Small intestine (tissue), 7 donors: ENCODE results near the gene CYP19A1. TPM values are rescaled to one million over a fixed set of nuclear protein-coding genes. Genes with fewer than 3 reads are reported as not detected.
A peak's percentile ranks its signal among the peaks of the same experiment; 100 is the strongest.

Experiments used
- DNase-seq, 2 donors: peaks; one replicate each; pipeline versions ENCODE4 v3.0.0 to v3.0.0-alpha.2; 2013
- FAIRE-seq: peaks from 2 replicates; lab custom pipeline; 2012; peaks lifted over from hg19 to GRCh38; lab: Jason Lieb, UNC
- H3K27ac ChIP-seq, 3 donors: one replicate each; pipeline ENCODE4 v1.5.1; 2013; ENCODE audit warnings: low read length in 2 of 3, mild to moderate bottlenecking in 2 of 3, control low read depth in 1 of 3, inconsistent platforms in 1 of 3, low read depth in 1 of 3, moderate library complexity in 1 of 3
- H3K27me3 ChIP-seq, 3 donors: one replicate each; pipeline ENCODE4 v1.6.1; 2013; ENCODE audit warnings: low read length in 3 of 3, inconsistent platforms in 1 of 3; ENCODE audit not compliant: control insufficient read depth in 3 of 3, insufficient read depth in 3 of 3
- H3K36me3 ChIP-seq, 3 donors: one replicate each; pipeline ENCODE4 v1.6.1; 2013; ENCODE audit warnings: low read length in 3 of 3, inconsistent platforms in 1 of 3, low read depth in 1 of 3, mild to moderate bottlenecking in 1 of 3, moderate library complexity in 1 of 3; ENCODE audit not compliant: control insufficient read depth in 3 of 3, insufficient read depth in 2 of 3
- H3K4me1 ChIP-seq, 3 donors: one replicate each; pipeline ENCODE4 v1.6.1; 2013; ENCODE audit warnings: low read length in 2 of 3, inconsistent platforms in 1 of 3, low read depth in 1 of 3, mild to moderate bottlenecking in 1 of 3, moderate library complexity in 1 of 3; ENCODE audit not compliant: control insufficient read depth in 3 of 3, insufficient read depth in 2 of 3
- H3K4me3 ChIP-seq, 3 donors: one replicate each; pipeline ENCODE4 v1.5.1; 2013; ENCODE audit warnings: low read length in 3 of 3, control low read depth in 1 of 3, inconsistent platforms in 1 of 3, low read depth in 1 of 3, mild to moderate bottlenecking in 1 of 3, moderate library complexity in 1 of 3
- H3K9me3 ChIP-seq, 2 donors: one replicate each; pipeline ENCODE4 v1.6.1; 2013; ENCODE audit warnings: low read depth in 1 of 2, low read length in 1 of 2; ENCODE audit not compliant: control insufficient read depth in 2 of 2, insufficient read depth in 1 of 2
- WGBS, 3 donors: extraction: QIAGEN DNeasy Blood & Tissue Kit; methylation state at CpG; one replicate each; pipeline ENCODE4 v1.1.7; 2013; 5-methylcytosine and 5-hydroxymethylcytosine counted together
- polyA plus RNA-seq, 4 donors: library from polyadenylated mRNA; stranded (reverse) in 3 of 4; unstranded in 1 of 4; fragments of 200-250 nt in 3 of 4; fragments of 120-200 nt in 1 of 4; gene quantifications; one replicate each; pipeline versions ENCODE4 v1.2.1 to v1.2.3, GENCODE V29; 2013
- donor health status: healthy with polysubstance abuse.
- donor health status: control.
- donor health status: control.
- donor health status: Bipolar disorder and iron deficiency.
- donor health status: healthy.

The CYP19A1 gene
- polyA plus RNA-seq, 4 donors, result 0.33 to 2.0 TPM; not detected in 2

DNA sequence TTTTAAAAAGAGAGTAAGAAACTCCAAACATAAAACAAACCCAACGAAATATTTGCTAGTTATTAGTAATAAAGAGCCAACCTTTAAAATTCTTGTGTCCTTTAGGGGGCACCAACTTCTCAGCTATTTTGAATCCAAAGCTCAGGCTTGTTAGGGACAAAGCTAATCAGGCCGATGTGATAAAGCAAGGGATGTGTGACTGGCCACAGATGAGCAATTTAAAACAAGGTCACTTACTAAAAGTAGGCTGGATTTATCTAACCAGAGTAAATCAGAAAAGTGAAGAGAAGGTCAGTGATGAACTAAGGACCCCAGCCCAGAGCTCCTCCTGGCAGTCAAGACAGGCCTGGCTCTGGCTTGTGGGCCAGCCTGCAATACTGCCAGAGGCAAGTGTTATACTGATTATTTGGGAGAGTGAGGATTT lies 108.5 kb downstream of the CYP19A1 start:
- Histone ChIP-seq H3K4me1 (no peaks in the 10 kb centered on the region), H3K27me3 (peaks cover 0 to 8% (median 0%) of the 10 kb centered on the region in 3 donors), H3K9me3 (no peaks in the 10 kb centered on the region), H3K36me3 (no peaks in the 10 kb centered on the region), H3K27ac (no peak overlapping the region), H3K4me3 (no peak overlapping the region)
- no peak for FAIRE-seq
- peak; percentile 10 to 28 for DNase-seq
- 15 to 28% (median 17%) methylated on average over 2 of the region's 2 CpGs for WGBS, 3 donors

DNA sequence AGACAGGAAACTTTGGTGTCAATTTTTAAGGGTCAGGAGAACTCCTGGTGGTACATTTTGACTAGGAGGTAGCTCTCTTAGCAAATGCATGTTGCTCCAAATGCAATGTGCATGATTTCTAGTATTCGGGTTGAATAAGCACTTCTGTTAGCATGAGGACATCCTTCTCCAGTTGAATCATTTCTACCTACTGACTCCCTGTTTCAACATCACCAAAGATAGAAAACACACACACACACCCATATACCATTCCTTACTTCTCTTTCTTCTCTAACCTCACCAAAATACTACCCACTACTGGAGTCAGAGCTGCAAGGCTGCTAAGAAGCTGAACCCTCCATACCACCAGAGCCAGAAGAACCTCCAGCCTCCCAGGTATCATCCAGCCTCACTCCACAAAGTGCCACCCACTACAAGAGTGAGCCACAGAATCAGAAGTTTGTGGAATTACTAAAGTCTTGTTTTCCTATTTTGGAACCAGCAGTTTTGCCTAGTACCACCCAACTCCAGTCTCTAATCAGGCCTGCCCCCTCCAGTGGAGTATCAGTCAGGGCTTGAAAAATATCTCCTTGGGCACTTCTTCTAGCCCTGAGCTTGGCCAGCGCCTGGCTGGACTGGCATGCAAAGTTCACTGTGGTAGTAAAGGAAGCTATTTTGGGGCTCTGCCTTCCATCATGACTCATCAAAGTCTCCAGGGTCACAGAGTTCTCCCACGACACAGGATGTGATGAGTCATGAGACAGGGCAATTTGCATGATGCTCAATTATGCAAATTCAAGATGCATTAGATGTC lies 110.3 kb downstream of the CYP19A1 start:
- DNase-seq, result peak in 1 of 2 donors; percentile 18
- WGBS, 3 donors, result 37 to 48% (median 46%) methylated on average over 3 of the region's 3 CpGs
- Histone ChIP-seq H3K9me3 (no peaks in the 10 kb centered on the region), H3K4me1 (no peaks in the 10 kb centered on the region), H3K27me3 (peaks cover 0 to 2% (median 0%) of the 10 kb centered on the region in 3 donors), H3K36me3 (no peaks in the 10 kb centered on the region), H3K27ac (no peak overlapping the region), H3K4me3 (no peak overlapping the region)
- FAIRE-seq, result no peak

DNA sequence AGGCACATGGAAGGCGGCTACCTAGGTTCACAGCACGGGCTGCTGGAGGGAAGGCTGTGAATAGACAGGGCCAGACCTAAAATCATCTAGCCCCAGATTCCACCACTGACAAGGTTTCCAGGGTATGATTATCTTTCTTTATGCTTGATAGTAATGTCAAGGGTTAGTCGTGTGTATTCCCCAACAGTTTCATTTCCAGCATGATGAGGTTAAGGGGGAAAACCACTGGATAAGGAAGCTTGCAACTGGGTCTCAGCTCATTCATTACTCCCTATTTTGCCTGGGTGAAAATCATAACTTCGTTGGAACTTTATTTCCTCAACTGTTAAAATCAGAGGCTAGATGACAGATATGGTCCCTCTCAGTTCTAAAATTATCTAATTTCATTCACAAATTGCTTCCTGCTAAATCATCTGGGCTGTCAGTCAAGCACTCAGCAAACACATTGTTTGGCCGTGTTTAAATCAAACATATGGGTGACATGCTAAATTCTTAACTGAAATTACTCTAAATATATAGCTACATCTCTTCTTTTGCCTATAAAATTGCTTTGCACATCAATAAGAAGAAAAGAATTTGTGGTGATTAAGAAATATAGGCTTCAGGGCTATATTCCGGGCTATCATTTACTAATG lies 111.7 kb downstream of the CYP19A1 start:
- WGBS, 3 donors, result 57 to 66% (median 60%) methylated on average over 6 of the region's 6 CpGs

GRCh38 chr15:51224428-51224827 lies 114.0 kb downstream of the CYP19A1 start:
- FAIRE-seq, result no peak
- Histone ChIP-seq H3K27ac (peak overlapping the region in 1 of 3 donors; percentile 29), H3K9me3 (no peaks in the 10 kb centered on the region), H3K4me1 (no peaks in the 10 kb centered on the region), H3K36me3 (no peaks in the 10 kb centered on the region), H3K27me3 (peaks cover 0 to 2% (median 0%) of the 10 kb centered on the region in 3 donors), H3K4me3 (no peak overlapping the region)
- DNase-seq, result no peak

More for the DNA sequence above, 111.7 kb downstream of the CYP19A1 start:
- Histone ChIP-seq H3K27ac (no peak overlapping the region), H3K9me3 (no peaks in the 10 kb centered on the region), H3K36me3 (no peaks in the 10 kb centered on the region), H3K27me3 (peaks cover 0 to 2% (median 0%) of the 10 kb centered on the region in 3 donors), H3K4me3 (no peak overlapping the region), H3K4me1 (no peaks in the 10 kb centered on the region)
- DNase-seq (no peak), FAIRE-seq (no peak)

- no peaks in the 10 kb centered on the region for H3K9me3 ChIP-seq
- no peak for DNase-seq
- whole genome bisulfite sequencing, 3 donors, result 66 to 84% (median 81%) methylated on average over 3 of the region's 3 CpGs
- no peak overlapping the region for H3K27ac ChIP-seq
- H3K36me3 ChIP-seq, result no peaks in the 10 kb centered on the region
- FAIRE-seq, result no peak
- no peaks in the 10 kb centered on the region for H3K4me1 ChIP-seq
- H3K4me3 ChIP-seq, result no peak overlapping the region
- peaks cover 0 to 2% (median 0%) of the 10 kb centered on the region in 3 donors for H3K27me3 ChIP-seq
Observed at GRCh38 chr15:51223771-51224229, 114.6 kb downstream of the CYP19A1 start.

- Histone ChIP-seq H3K36me3 (no peaks in the 10 kb centered on the region), H3K27me3 (peaks cover 0 to 2% (median 0%) of the 10 kb centered on the region in 3 donors), H3K27ac (no peak overlapping the region), H3K4me1 (no peaks in the 10 kb centered on the region), H3K4me3 (no peak overlapping the region), H3K9me3 (no peaks in the 10 kb centered on the region)
- DNase-seq, result no peak
- FAIRE-seq, result no peak
- WGBS, 3 donors, result 60 to 68% (median 67%) methylated on average over 3 of the region's 3 CpGs
Observed at GRCh38 chr15:51218299-51218938, 120.0 kb downstream of the CYP19A1 start.

DNA sequence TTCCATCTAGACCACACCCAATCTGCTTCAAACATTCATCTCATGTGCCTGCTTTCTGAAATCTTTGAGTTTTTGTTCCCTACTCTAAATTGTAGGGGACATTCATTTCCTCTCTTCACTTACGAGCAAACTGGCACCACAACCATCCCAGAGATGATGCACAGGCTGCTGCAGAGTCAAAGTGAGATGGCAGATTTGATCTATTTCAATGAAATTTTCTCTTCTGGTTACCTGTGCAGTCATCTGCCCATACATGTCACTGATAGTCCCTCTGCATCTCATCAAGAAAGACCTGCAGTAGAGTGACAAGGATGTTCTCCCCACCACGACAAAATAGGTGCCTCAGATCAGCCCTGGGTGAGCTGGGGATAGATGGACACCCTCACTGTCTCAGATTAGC lies 125.5 kb downstream of the CYP19A1 start:
- peaks cover 0 to 2% (median 0%) of the 10 kb centered on the region in 3 donors for H3K27me3 ChIP-seq
- no peaks in the 10 kb centered on the region for H3K4me1 ChIP-seq
- H3K9me3 ChIP-seq, result no peaks in the 10 kb centered on the region
- H3K36me3 ChIP-seq, result no peaks in the 10 kb centered on the region
- no peak overlapping the region for H3K4me3 ChIP-seq
- 74 to 80% (median 78%) methylated on average over 2 of the region's 2 CpGs for WGBS, 3 donors
- H3K27ac ChIP-seq, result no peak overlapping the region
- FAIRE-seq (no peak), DNase-seq (no peak)

- H3K27ac ChIP-seq, result no peak overlapping the region
- no peak for FAIRE-seq
- no peaks in the 10 kb centered on the region for H3K9me3 ChIP-seq
- 71 to 77% (median 75%) methylated on average over 5 of the region's 5 CpGs for WGBS, 3 donors
- peaks cover 0 to 2% (median 0%) of the 10 kb centered on the region in 3 donors for H3K27me3 ChIP-seq
- H3K4me3 ChIP-seq, result no peak overlapping the region
- no peaks in the 10 kb centered on the region for H3K4me1 ChIP-seq
- DNase-seq, result no peak
- no peaks in the 10 kb centered on the region for H3K36me3 ChIP-seq
Observed at GRCh38 chr15:51212239-51212638, 126.2 kb downstream of the CYP19A1 start.
